ENCODE results near the gene ARL8A.

ARL8A gene

DNA sequence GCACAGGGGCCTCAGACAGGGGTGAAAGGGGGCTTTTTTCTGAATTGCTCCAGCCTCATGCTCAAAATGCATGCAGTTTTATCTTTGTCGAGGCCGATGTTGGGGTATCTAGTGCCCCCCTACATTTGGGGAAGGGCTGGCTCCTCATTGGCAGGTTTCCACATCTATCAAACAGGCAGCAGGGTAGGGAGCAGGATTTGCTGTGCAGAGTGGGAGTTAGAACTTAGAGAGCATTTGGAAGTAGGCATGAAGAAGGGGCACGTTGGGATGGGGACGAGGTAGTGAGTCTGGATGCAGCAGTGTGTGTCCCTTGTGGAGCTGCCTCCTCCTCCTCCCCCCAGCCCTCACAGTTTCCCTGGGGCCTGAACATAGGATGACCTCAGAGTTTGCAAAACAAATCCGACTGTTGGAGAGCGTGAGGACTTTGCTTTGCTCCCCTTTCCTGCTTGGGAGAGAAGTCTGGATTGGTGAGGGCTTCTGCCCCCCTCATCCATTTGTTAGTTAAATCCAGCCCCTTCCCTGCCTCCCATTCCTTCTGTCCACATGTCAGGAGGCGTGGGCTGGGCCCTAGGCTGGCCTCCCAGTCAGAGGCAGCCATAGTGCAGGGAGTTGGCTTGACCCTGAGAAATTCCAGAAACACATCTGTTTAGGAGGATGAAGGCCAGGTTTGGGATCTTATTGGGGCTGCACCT lies 58.7 kb downstream of the ARL8A start:
- no peaks in the 10 kb centered on the region for H3K9me2 ChIP-seq (replicated peaks; ENCODE audit: low read depth, low read length)
- H3K9me3 ChIP-seq (ENCODE audit: insufficient read depth, low read depth, low read length), result no peaks in the 10 kb centered on the region
- no peaks in the 10 kb centered on the region for H3K27me3 ChIP-seq (ENCODE audit: insufficient read depth, low read length, poor library complexity, severe bottlenecking)
- H3K4me3 ChIP-seq (ENCODE audit: low read length, poor library complexity, severe bottlenecking), result no peak overlapping the region
- no peak overlapping the region for H2AFZ ChIP-seq (ENCODE audit: low read length)
- no peaks in the 10 kb centered on the region for H3K4me1 ChIP-seq (ENCODE audit: insufficient read depth, low read length, poor library complexity, severe bottlenecking)
- H3K9ac ChIP-seq (ENCODE audit: low read depth, low read length, poor library complexity, severe bottlenecking), result no peak overlapping the region
- no peaks in the 10 kb centered on the region for H3K79me2 ChIP-seq (ENCODE audit: insufficient read depth, low read length)
- no peaks in the 10 kb centered on the region for H3F3A ChIP-seq (ENCODE audit: low read depth)
- no peak overlapping the region for H3K4me2 ChIP-seq (ENCODE audit: low read depth, low read length, poor library complexity, severe bottlenecking)
- no peaks in the 10 kb centered on the region for H4K20me1 ChIP-seq (ENCODE audit: insufficient read depth, low read length, poor library complexity, severe bottlenecking)
- TF ChIP-seq EZH2phosphoT487 (IDR thresholded peaks at IDR 0.05; ENCODE audit: borderline replicate concordance), result no peak
- TF ChIP-seq, protein P1, sequence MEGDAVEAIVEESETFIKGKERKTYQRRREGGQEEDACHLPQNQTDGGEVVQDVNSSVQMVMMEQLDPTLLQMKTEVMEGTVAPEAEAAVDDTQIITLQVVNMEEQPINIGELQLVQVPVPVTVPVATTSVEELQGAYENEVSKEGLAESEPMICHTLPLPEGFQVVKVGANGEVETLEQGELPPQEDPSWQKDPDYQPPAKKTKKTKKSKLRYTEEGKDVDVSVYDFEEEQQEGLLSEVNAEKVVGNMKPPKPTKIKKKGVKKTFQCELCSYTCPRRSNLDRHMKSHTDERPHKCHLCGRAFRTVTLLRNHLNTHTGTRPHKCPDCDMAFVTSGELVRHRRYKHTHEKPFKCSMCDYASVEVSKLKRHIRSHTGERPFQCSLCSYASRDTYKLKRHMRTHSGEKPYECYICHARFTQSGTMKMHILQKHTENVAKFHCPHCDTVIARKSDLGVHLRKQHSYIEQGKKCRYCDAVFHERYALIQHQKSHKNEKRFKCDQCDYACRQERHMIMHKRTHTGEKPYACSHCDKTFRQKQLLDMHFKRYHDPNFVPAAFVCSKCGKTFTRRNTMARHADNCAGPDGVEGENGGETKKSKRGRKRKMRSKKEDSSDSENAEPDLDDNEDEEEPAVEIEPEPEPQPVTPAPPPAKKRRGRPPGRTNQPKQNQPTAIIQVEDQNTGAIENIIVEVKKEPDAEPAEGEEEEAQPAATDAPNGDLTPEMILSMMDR (conservative IDR thresholded peaks at IDR 0.05; ENCODE audit: low read length), result no peak
- no peaks in the 10 kb centered on the region for H3K36me3 ChIP-seq (ENCODE audit: insufficient read depth, low read length)

DNA sequence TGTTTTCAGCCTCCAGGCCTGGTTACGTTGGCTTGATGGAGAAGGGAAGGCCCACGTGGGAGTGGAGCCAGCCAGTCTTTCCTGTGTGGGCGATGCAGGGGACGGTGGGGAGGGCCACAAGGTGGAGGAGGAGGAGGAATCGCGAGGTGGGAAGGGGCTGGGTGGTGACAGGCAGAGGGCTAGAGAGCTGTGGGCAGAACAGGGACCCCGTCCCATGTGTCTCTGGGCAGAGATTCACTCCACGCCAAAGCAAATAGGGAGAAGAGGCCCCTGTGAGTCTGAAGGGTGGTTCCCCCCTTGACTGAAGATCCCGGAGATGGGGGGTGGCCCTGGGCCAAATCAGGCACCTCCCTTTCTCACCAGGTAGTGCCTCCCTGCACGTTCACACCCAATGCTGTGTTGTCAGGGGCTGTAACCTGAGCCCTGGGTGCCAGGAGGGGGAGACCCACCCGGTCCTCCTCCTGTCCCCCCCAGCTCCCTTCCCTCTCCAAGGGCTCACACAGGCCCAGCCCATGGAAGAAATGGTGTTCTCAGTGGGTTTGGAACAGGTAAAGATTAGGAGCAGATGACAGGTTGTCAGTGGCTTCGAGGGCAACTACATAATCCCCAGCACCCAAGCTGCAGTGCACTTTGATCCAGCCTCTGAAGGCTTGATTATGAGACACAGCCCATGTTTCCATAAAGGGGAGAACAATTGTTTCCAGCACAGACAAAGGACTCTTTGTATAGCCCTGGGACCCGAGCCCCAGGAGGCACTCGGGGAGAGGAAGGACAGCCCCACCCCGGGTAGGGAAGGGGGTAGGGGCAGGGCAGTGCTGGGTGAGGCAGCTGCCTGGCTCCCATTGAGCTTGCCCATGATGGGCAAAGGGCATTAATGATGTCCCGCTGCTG lies 59.5 kb downstream of the ARL8A start:
- H2AFZ ChIP-seq (ENCODE audit: low read length), result no peak overlapping the region
- H3K4me2 ChIP-seq (ENCODE audit: low read depth, low read length, poor library complexity, severe bottlenecking), result no peak overlapping the region

More for the DNA sequence above, 59.5 kb downstream of the ARL8A start:
- Histone ChIP-seq H3K27me3 (ENCODE audit: insufficient read depth, low read length, poor library complexity, severe bottlenecking) (no peaks in the 10 kb centered on the region), H3K9ac (ENCODE audit: low read depth, low read length, poor library complexity, severe bottlenecking) (no peak overlapping the region), H3K9me3 (ENCODE audit: insufficient read depth, low read depth, low read length) (no peaks in the 10 kb centered on the region), H3F3A (ENCODE audit: low read depth) (no peaks in the 10 kb centered on the region), H4K20me1 (ENCODE audit: insufficient read depth, low read length, poor library complexity, severe bottlenecking) (no peaks in the 10 kb centered on the region), H3K4me3 (ENCODE audit: low read length, poor library complexity, severe bottlenecking) (no peak overlapping the region), H3K9me2 (replicated peaks; ENCODE audit: low read depth, low read length) (no peaks in the 10 kb centered on the region), H3K79me2 (ENCODE audit: insufficient read depth, low read length) (no peaks in the 10 kb centered on the region), H3K36me3 (ENCODE audit: insufficient read depth, low read length) (no peaks in the 10 kb centered on the region), H3K4me1 (ENCODE audit: insufficient read depth, low read length, poor library complexity, severe bottlenecking) (no peaks in the 10 kb centered on the region)
- no peak for TF ChIP-seq EZH2phosphoT487 (IDR thresholded peaks at IDR 0.05; ENCODE audit: borderline replicate concordance)
- TF ChIP-seq, protein P1 (conservative IDR thresholded peaks at IDR 0.05; ENCODE audit: low read length), result no peak

Measured in Loucy (cell line).